Stimulated activated naive CD8-positive, alpha-beta T cell treated with anti-CD3 and anti-CD28 coated beads, Interleukin-15, amount 100 ng/mL, for 72 hours (primary cell): ENCODE measurements around the gene RALY.

Source experiments
- ATAC-seq: fragments of 150-1000 bp; cut with Tn5 transposase; 2 replicates; pipeline ENCODE4 v1.10.0; 2021; ENCODE audit warnings: mild to moderate bottlenecking, moderate library complexity
- DNase-seq, 2 donors: peaks; one replicate each; pipeline ENCODE4 v3.0.0; 2021 to 2022
- H3K27ac Mint-ChIP-seq, 2 donors: one replicate each; pipeline ENCODE4 v1.8.0; 2022; ENCODE audit warnings: mild to moderate bottlenecking in 2 of 2, mixed read lengths in 2 of 2, moderate library complexity in 2 of 2
- H3K27me3 Mint-ChIP-seq: one replicate; pipeline ENCODE4 v1.8.0; 2022; ENCODE audit warnings: mixed read lengths
- H3K4me1 Mint-ChIP-seq: one replicate; pipeline ENCODE4 v1.8.0; 2022; ENCODE audit warnings: mild to moderate bottlenecking, mixed read lengths
- H3K4me3 Mint-ChIP-seq, 2 donors: one replicate each; pipeline ENCODE4 v1.8.0; 2022; ENCODE audit warnings: mild to moderate bottlenecking in 2 of 2, mixed read lengths in 2 of 2, moderate library complexity in 1 of 2
- H3K9me3 Mint-ChIP-seq, 2 donors: one replicate each; pipeline ENCODE4 v1.8.0; 2022; ENCODE audit warnings: mixed read lengths in 2 of 2

Gene RALY

GRCh38 chr20:34069341-34070078 is 75.8 kb downstream of the RALY start:
- Mint-ChIP-seq H3K4me3 (no peak overlapping the region), H3K9me3 (no peaks in the 10 kb centered on the region), H3K27me3 (no peaks in the 10 kb centered on the region), H3K4me1 (peaks cover 46% of the 10 kb centered on the region), H3K27ac (peak overlapping the region in 1 of 2 donors; percentile 69)
- DNase-seq = peak; percentile 21 to 42
- peak; percentile 93 for ATAC-seq

GRCh38 chr20:34070079-34070439 is 76.3 kb downstream of the RALY start:
- Mint-ChIP-seq H3K27ac (no peak overlapping the region), H3K9me3 (no peaks in the 10 kb centered on the region), H3K27me3 (no peaks in the 10 kb centered on the region), H3K4me3 (no peak overlapping the region), H3K4me1 (peaks cover 44% of the 10 kb centered on the region)
- no peak for ATAC-seq
- no peak for DNase-seq

- DNase-seq (no peak), ATAC-seq (no peak)
- no peak overlapping the region for H3K27ac Mint-ChIP-seq
- H3K4me1 Mint-ChIP-seq = peaks cover 44% of the 10 kb centered on the region
- H3K9me3 Mint-ChIP-seq = no peaks in the 10 kb centered on the region
- H3K27me3 Mint-ChIP-seq = no peaks in the 10 kb centered on the region
- H3K4me3 Mint-ChIP-seq = no peak overlapping the region
Observed at GRCh38 chr20:34070859-34071258, 77.1 kb downstream of the RALY start.

GRCh38 chr20:34072076-34072475 is 78.4 kb downstream of the RALY start:
- no peak overlapping the region for H3K27ac Mint-ChIP-seq
- H3K4me1 Mint-ChIP-seq = peaks cover 44% of the 10 kb centered on the region
- H3K27me3 Mint-ChIP-seq = no peaks in the 10 kb centered on the region
- no peak for ATAC-seq
- DNase-seq = no peak
- no peaks in the 10 kb centered on the region for H3K9me3 Mint-ChIP-seq
- H3K4me3 Mint-ChIP-seq = no peak overlapping the region

- peaks cover 40% of the 10 kb centered on the region for H3K4me1 Mint-ChIP-seq
- peak overlapping the region; percentile 9 to 83 for H3K27ac Mint-ChIP-seq
Observed at GRCh38 chr20:34072778-34073177, 79.1 kb downstream of the RALY start.

GRCh38 chr20:34074101-34074760 is 80.5 kb downstream of the RALY start:
- ATAC-seq (peak; percentile 82), DNase-seq (no peak)
- no peak overlapping the region for H3K4me3 Mint-ChIP-seq
- peaks cover 27% of the 10 kb centered on the region for H3K4me1 Mint-ChIP-seq
- H3K27me3 Mint-ChIP-seq = no peaks in the 10 kb centered on the region
- no peaks in the 10 kb centered on the region for H3K9me3 Mint-ChIP-seq
- H3K27ac Mint-ChIP-seq = peak overlapping the region in 1 of 2 donors; percentile 69

More at GRCh38 chr20:34072778-34073177, 79.1 kb downstream of the RALY start:
- Mint-ChIP-seq H3K27me3 (no peaks in the 10 kb centered on the region), H3K9me3 (no peaks in the 10 kb centered on the region), H3K4me3 (no peak overlapping the region)
- ATAC-seq (no peak), DNase-seq (no peak)

GRCh38 chr20:34075647-34076046 is 81.9 kb downstream of the RALY start:
- no peak overlapping the region for H3K4me3 Mint-ChIP-seq
- ATAC-seq (no peak), DNase-seq (no peak)
- H3K4me1 Mint-ChIP-seq = peaks cover 18% of the 10 kb centered on the region
- H3K27ac Mint-ChIP-seq = peak overlapping the region in 1 of 2 donors; percentile 16
- no peaks in the 10 kb centered on the region for H3K27me3 Mint-ChIP-seq
- H3K9me3 Mint-ChIP-seq = no peaks in the 10 kb centered on the region

GRCh38 chr20:34076952-34077351 is 83.2 kb downstream of the RALY start:
- no peak for ATAC-seq
- Mint-ChIP-seq H3K9me3 (no peaks in the 10 kb centered on the region), H3K4me3 (no peak overlapping the region), H3K27me3 (no peaks in the 10 kb centered on the region), H3K27ac (peak overlapping the region; percentile 70 to 85), H3K4me1 (peaks cover 18% of the 10 kb centered on the region)
- no peak for DNase-seq

GRCh38 chr20:34078540-34078939 is 84.8 kb downstream of the RALY start:
- DNase-seq (no peak), ATAC-seq (no peak)
- Mint-ChIP-seq H3K27ac (peak overlapping the region in 1 of 2 donors; percentile 48), H3K4me3 (no peak overlapping the region), H3K4me1 (peaks cover 12% of the 10 kb centered on the region), H3K27me3 (no peaks in the 10 kb centered on the region), H3K9me3 (no peaks in the 10 kb centered on the region)

- Mint-ChIP-seq H3K4me1 (no peaks in the 10 kb centered on the region), H3K27me3 (no peaks in the 10 kb centered on the region), H3K27ac (no peak overlapping the region), H3K4me3 (no peak overlapping the region), H3K9me3 (no peaks in the 10 kb centered on the region)
- ATAC-seq (no peak), DNase-seq (no peak)
Observed at GRCh38 chr20:34079818-34080217, 86.1 kb downstream of the RALY start.

GRCh38 chr20:34082232-34082887 is 88.6 kb downstream of the RALY start:
- no peaks in the 10 kb centered on the region for H3K27me3 Mint-ChIP-seq
- no peak for ATAC-seq
- no peaks in the 10 kb centered on the region for H3K4me1 Mint-ChIP-seq
- peak overlapping the region in 1 of 2 donors; percentile 22 for H3K27ac Mint-ChIP-seq
- H3K9me3 Mint-ChIP-seq = no peaks in the 10 kb centered on the region
- no peak for DNase-seq
- no peak overlapping the region for H3K4me3 Mint-ChIP-seq

- no peaks in the 10 kb centered on the region for H3K27me3 Mint-ChIP-seq
- DNase-seq (no peak), ATAC-seq (no peak)
- peaks cover 4% of the 10 kb centered on the region for H3K4me1 Mint-ChIP-seq
- no peak overlapping the region for H3K4me3 Mint-ChIP-seq
- H3K9me3 Mint-ChIP-seq = no peaks in the 10 kb centered on the region
- no peak overlapping the region for H3K27ac Mint-ChIP-seq
Observed at GRCh38 chr20:34083137-34083536, 89.4 kb downstream of the RALY start.

GRCh38 chr20:34083781-34084180 is 90.1 kb downstream of the RALY start:
- Mint-ChIP-seq H3K4me3 (no peak overlapping the region), H3K27ac (peak overlapping the region; percentile 21 to 70), H3K27me3 (no peaks in the 10 kb centered on the region), H3K4me1 (peaks cover 10% of the 10 kb centered on the region), H3K9me3 (no peaks in the 10 kb centered on the region)
- ATAC-seq (no peak), DNase-seq (no peak)

- H3K4me1 Mint-ChIP-seq = peaks cover 13% of the 10 kb centered on the region
- ATAC-seq = no peak
- H3K27ac Mint-ChIP-seq = no peak overlapping the region
- no peaks in the 10 kb centered on the region for H3K27me3 Mint-ChIP-seq
- DNase-seq = no peak
- no peak overlapping the region for H3K4me3 Mint-ChIP-seq
- no peaks in the 10 kb centered on the region for H3K9me3 Mint-ChIP-seq
Observed at GRCh38 chr20:34084227-34084923, 90.7 kb downstream of the RALY start.

- H3K9me3 Mint-ChIP-seq = no peaks in the 10 kb centered on the region
- no peak overlapping the region for H3K4me3 Mint-ChIP-seq
- H3K27me3 Mint-ChIP-seq = no peaks in the 10 kb centered on the region
Observed at GRCh38 chr20:34085544-34086040, 91.9 kb downstream of the RALY start.

More at GRCh38 chr20:34085544-34086040, 91.9 kb downstream of the RALY start:
- DNase-seq (no peak), ATAC-seq (peak; percentile 8)
- Mint-ChIP-seq H3K27ac (peak overlapping the region in 1 of 2 donors; percentile 1), H3K4me1 (peaks cover 13% of the 10 kb centered on the region)
